Measurements from ENCODE around the gene PKP1.

The PKP1 gene

DNA sequence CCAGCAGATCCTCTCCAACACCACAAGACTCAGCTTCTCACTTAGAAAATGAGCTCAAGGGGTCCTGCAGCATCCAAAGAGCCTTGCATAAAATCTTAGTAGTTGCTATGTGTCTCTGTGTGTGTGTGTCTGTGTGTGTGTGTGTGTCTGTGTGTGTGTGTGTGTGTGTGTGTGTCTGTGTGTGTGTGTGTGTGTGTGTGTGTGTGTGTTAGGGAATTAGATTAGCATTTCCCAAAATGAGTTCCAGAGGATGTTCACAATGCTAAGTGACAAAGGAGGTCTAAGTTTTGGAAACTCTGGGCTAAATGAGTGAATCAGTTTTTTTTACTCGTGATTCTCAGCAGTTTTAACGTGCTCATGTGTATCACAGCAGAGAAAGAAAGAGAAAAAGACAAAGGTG, 63.7 kb downstream of the PKP1 start:
- Mint-ChIP-seq H3K27me3 (peaks cover 35% of the 10 kb centered on the region), H3K9me3 (no peaks in the 10 kb centered on the region), H3K27ac (ENCODE audit: low read depth) (no peak overlapping the region), H3K4me3 (no peak overlapping the region), H3K4me1 (no peaks in the 10 kb centered on the region), H3K36me3 (ENCODE audit: insufficient read depth) (peaks cover 3% of the 10 kb centered on the region)
- DNase-seq (ENCODE audit: low spot score in 2 of 2): no peak
- ATAC-seq (replicated peaks; ENCODE audit: extremely low read depth, poor library complexity, severe bottlenecking): no peak

DNA sequence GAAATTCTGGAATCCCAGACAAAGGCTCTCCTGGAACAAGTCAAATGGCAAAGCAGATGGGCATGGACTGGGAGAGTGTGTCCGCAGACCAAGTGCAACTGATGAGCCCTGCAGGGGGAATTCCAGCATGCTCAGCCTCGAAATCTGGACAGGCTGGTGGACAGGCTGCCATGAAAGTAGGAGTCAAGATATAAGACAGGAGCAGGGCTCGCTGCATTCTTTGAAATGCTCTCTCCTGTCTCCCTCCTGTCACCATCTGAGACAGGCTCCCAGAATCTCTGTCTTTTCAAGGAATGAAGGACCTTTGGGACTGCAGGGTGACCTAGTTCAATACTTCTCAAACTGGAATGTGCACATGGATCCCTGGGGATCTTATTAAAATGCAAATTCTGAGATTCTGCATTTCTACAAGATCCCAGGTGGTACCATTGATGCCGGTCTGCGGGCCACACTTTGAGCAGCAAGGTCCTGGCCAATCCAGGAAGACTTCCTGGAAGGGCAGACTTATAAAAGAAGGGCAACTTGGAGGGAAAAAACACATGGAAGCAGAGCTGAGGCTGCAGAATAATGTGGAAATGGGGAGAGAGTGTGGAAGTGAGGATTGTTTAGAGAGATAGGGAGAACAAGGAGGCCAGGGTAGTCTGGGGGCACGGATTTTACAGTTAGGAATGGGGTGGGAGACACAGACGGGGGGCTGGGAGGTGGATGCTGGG, 64.3 kb downstream of the PKP1 start:
- Mint-ChIP-seq H3K9me3 (no peaks in the 10 kb centered on the region), H3K4me3 (no peak overlapping the region), H3K4me1 (no peaks in the 10 kb centered on the region), H3K27me3 (peaks cover 36% of the 10 kb centered on the region), H3K27ac (ENCODE audit: low read depth) (no peak overlapping the region), H3K36me3 (ENCODE audit: insufficient read depth) (peaks cover 3% of the 10 kb centered on the region)
- no peak for ATAC-seq (replicated peaks; ENCODE audit: extremely low read depth, poor library complexity, severe bottlenecking)
- DNase-seq (ENCODE audit: low spot score in 2 of 2): no peak

- Mint-ChIP-seq H3K36me3 (ENCODE audit: insufficient read depth) (peaks cover 3% of the 10 kb centered on the region), H3K27me3 (peaks cover 36% of the 10 kb centered on the region), H3K4me1 (no peaks in the 10 kb centered on the region), H3K4me3 (no peak overlapping the region), H3K9me3 (no peaks in the 10 kb centered on the region), H3K27ac (ENCODE audit: low read depth) (no peak overlapping the region)
- no peak for DNase-seq (ENCODE audit: low spot score in 2 of 2)
- no peak for ATAC-seq (replicated peaks; ENCODE audit: extremely low read depth, poor library complexity, severe bottlenecking)
Measured at GRCh38 chr1:201348211-201348566, 64.9 kb downstream of the PKP1 start.

DNA sequence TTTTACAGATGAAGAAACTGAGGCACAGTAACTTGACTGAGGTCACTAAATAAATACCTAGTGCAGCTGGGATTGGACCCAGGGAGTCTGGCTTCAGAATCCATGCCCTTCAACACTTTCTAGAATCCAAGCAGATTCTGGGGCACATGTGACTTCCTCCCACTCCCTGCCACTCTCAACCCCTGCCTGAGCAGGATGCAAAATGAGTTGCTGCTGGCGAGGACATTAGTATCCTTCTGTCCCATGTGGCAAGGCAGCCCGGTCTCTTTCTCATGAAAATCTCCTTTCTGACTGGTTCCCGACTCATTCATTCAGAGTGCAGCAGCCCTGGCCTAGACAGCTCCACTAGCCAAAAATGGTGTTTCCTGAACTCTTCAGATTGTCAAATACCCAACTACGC, 65.8 kb downstream of the PKP1 start:
- Mint-ChIP-seq H3K27ac (ENCODE audit: low read depth) (no peak overlapping the region), H3K36me3 (ENCODE audit: insufficient read depth) (peaks cover 3% of the 10 kb centered on the region), H3K9me3 (no peaks in the 10 kb centered on the region), H3K27me3 (peaks cover 38% of the 10 kb centered on the region), H3K4me1 (no peaks in the 10 kb centered on the region), H3K4me3 (no peak overlapping the region)
- no peak for ATAC-seq (replicated peaks; ENCODE audit: extremely low read depth, poor library complexity, severe bottlenecking)
- DNase-seq (ENCODE audit: low spot score in 2 of 2): no peak

DNA sequence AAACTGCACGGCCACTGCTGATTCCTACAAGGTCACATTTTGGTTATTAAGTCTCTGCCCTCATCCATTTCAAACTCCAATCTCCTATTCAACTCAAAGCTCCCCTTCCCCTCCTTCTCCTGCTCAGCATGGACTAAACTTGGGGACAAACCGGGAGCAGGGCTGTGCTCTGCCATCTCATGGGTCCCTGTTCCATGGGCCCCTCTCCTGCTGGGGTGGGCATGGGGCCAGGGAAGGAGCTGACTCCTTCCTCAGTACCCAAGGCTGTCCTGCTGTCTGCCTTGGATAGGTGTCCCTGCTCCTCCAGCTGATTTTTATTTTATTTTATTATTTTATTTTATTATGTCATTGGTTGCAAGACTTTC, 67.0 kb downstream of the PKP1 start:
- peaks cover 49% of the 10 kb centered on the region for H3K27me3 Mint-ChIP-seq
- ATAC-seq (replicated peaks; ENCODE audit: extremely low read depth, poor library complexity, severe bottlenecking): no peak
- no peaks in the 10 kb centered on the region for H3K4me1 Mint-ChIP-seq
- H3K4me3 Mint-ChIP-seq: no peak overlapping the region
- no peaks in the 10 kb centered on the region for H3K9me3 Mint-ChIP-seq
- DNase-seq (ENCODE audit: low spot score in 2 of 2): no peak
- H3K27ac Mint-ChIP-seq (ENCODE audit: low read depth): no peak overlapping the region
- H3K36me3 Mint-ChIP-seq (ENCODE audit: insufficient read depth): no peaks in the 10 kb centered on the region

GRCh38 chr1:201350884-201351283, 67.6 kb downstream of the PKP1 start:
- Mint-ChIP-seq H3K36me3 (ENCODE audit: insufficient read depth) (no peaks in the 10 kb centered on the region), H3K4me3 (no peak overlapping the region), H3K27ac (ENCODE audit: low read depth) (no peak overlapping the region), H3K27me3 (peaks cover 55% of the 10 kb centered on the region), H3K9me3 (no peaks in the 10 kb centered on the region), H3K4me1 (no peaks in the 10 kb centered on the region)
- no peak for ATAC-seq (replicated peaks; ENCODE audit: extremely low read depth, poor library complexity, severe bottlenecking)
- DNase-seq (ENCODE audit: low spot score in 2 of 2): no peak

DNA sequence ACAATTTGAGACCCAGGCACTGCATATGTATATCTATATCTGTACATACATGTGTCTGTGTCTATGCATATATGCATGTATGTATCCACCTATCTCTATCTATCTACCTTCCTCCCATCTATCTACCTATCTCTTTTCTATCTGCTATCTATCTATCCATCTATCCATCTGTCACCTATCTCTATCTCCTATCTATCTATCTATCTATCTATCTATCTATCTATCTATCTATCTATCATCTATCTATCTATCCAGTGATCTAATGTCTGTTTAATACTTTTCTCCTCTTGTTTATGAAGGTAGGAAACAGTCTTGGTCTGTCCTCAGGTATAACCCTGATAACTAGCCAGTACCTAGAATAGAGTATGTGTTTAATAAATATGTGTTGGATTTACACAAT, 68.3 kb downstream of the PKP1 start:
- peaks cover 56% of the 10 kb centered on the region for H3K27me3 Mint-ChIP-seq
- H3K27ac Mint-ChIP-seq (ENCODE audit: low read depth): no peak overlapping the region
- no peak overlapping the region for H3K4me3 Mint-ChIP-seq
- no peaks in the 10 kb centered on the region for H3K36me3 Mint-ChIP-seq (ENCODE audit: insufficient read depth)
- DNase-seq (ENCODE audit: low spot score in 2 of 2) (no peak), ATAC-seq (replicated peaks; ENCODE audit: extremely low read depth, poor library complexity, severe bottlenecking) (no peak)
- H3K9me3 Mint-ChIP-seq: no peaks in the 10 kb centered on the region
- H3K4me1 Mint-ChIP-seq: no peaks in the 10 kb centered on the region

DNA sequence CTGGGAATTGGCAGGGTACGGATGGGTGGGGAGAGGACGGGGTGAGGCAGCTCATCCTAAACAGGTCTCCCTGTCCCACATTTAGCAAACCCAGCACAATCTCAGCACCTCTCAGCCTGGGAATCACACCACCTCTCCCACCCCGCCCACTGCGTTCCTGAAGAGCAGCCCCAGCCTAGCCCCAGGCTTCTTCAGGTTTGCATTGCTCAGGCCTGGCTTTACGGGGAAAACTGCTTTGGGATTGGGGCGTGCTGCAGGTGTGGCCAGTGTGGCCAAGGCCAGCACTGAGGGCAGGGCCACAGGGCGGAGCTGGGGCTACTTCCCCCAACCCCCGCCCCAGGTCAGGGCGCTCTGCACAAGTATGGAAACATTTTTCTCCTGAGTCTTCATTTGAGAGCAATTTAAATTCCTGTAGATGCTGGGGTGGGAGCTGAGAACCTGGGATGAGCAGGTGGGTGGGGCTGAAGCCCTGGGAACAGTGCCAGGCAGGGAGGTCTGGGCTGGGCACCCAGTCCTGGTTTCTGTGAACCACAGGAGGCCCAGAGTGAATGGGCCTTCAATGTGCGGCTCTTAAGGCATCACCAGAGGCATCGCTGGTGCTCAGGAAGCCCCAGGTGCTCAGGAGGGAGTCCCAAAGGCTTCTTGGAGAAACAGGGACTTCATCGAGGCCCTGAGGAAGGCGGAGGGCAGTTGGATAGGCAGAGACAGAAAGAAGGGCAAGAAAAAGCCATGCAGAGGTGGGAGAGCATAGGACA, 70.1 kb downstream of the PKP1 start:
- H3K27me3 Mint-ChIP-seq: peaks cover 58% of the 10 kb centered on the region
- H3K27ac Mint-ChIP-seq (ENCODE audit: low read depth): no peak overlapping the region
- no peaks in the 10 kb centered on the region for H3K9me3 Mint-ChIP-seq
- ATAC-seq (replicated peaks; ENCODE audit: extremely low read depth, poor library complexity, severe bottlenecking) (no peak), DNase-seq (ENCODE audit: low spot score in 2 of 2) (no peak)
- no peak overlapping the region for H3K4me3 Mint-ChIP-seq
- H3K36me3 Mint-ChIP-seq (ENCODE audit: insufficient read depth): no peaks in the 10 kb centered on the region
- no peaks in the 10 kb centered on the region for H3K4me1 Mint-ChIP-seq

- Mint-ChIP-seq H3K4me3 (no peak overlapping the region), H3K36me3 (ENCODE audit: insufficient read depth) (no peaks in the 10 kb centered on the region), H3K27ac (ENCODE audit: low read depth) (no peak overlapping the region), H3K4me1 (no peaks in the 10 kb centered on the region), H3K9me3 (no peaks in the 10 kb centered on the region), H3K27me3 (peaks cover 63% of the 10 kb centered on the region)
- ATAC-seq (replicated peaks; ENCODE audit: extremely low read depth, poor library complexity, severe bottlenecking) (no peak), DNase-seq (ENCODE audit: low spot score in 2 of 2) (no peak)
Measured at GRCh38 chr1:201354151-201354900, 71.0 kb downstream of the PKP1 start.

DNA sequence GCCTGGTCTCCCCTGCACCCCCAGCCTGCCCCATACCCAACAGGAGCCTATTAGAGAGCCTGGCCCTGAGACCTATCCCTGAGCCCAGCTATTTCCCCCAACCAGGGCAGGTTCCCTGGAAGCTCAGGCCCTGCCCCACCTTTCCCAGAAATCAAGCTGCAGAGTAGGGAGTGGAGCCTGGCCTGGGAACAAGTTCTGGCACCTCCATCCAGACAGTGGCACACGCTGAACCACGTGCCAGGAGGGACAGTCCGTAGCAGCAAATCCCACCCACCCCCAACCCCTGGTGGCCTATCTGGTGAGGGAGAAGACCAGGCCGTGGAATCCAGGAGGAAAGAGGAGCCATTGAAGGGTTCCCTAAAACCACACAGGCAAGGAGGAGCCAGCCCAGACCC, 71.6 kb downstream of the PKP1 start:
- DNase-seq (ENCODE audit: low spot score in 2 of 2) (no peak), ATAC-seq (replicated peaks; ENCODE audit: extremely low read depth, poor library complexity, severe bottlenecking) (no peak)
- Mint-ChIP-seq H3K4me3 (no peak overlapping the region), H3K9me3 (no peaks in the 10 kb centered on the region), H3K4me1 (no peaks in the 10 kb centered on the region), H3K27ac (ENCODE audit: low read depth) (no peak overlapping the region), H3K36me3 (ENCODE audit: insufficient read depth) (no peaks in the 10 kb centered on the region), H3K27me3 (peaks cover 58% of the 10 kb centered on the region)

DNA sequence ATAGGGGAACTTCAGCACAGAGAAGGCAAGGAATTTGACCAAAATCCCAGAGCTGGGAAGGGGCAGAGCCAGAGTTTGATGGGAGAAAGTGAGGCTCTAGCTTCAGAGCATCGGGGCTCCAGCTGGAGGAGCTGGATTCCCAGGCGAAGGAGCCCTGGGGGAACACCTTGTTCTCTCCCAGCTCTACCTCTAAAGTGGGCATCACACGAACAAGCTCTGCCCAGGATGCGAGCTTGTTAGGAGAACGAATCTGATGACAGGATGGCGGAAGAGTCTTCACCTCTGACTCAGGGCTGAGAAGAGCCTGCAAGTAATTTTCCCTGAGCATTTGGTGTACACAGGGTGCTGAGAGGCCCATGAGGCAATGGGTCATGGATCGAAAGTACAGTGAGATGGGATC, 72.2 kb downstream of the PKP1 start:
- peaks cover 57% of the 10 kb centered on the region for H3K27me3 Mint-ChIP-seq
- DNase-seq (ENCODE audit: low spot score in 2 of 2): no peak
- H3K4me3 Mint-ChIP-seq: no peak overlapping the region
- no peaks in the 10 kb centered on the region for H3K36me3 Mint-ChIP-seq (ENCODE audit: insufficient read depth)
- no peak for ATAC-seq (replicated peaks; ENCODE audit: extremely low read depth, poor library complexity, severe bottlenecking)
- H3K27ac Mint-ChIP-seq (ENCODE audit: low read depth): no peak overlapping the region
- H3K4me1 Mint-ChIP-seq: no peaks in the 10 kb centered on the region
- no peaks in the 10 kb centered on the region for H3K9me3 Mint-ChIP-seq

- Mint-ChIP-seq H3K27ac (ENCODE audit: low read depth) (no peak overlapping the region), H3K4me1 (no peaks in the 10 kb centered on the region), H3K27me3 (peaks cover 57% of the 10 kb centered on the region), H3K4me3 (no peak overlapping the region), H3K9me3 (no peaks in the 10 kb centered on the region), H3K36me3 (ENCODE audit: insufficient read depth) (no peaks in the 10 kb centered on the region)
- ATAC-seq (replicated peaks; ENCODE audit: extremely low read depth, poor library complexity, severe bottlenecking) (no peak), DNase-seq (ENCODE audit: low spot score in 2 of 2) (no peak)
Measured at GRCh38 chr1:201356236-201356635, 72.9 kb downstream of the PKP1 start.

- DNase-seq (ENCODE audit: low spot score in 2 of 2) (no peak), ATAC-seq (replicated peaks; ENCODE audit: extremely low read depth, poor library complexity, severe bottlenecking) (no peak)
- Mint-ChIP-seq H3K27ac (ENCODE audit: low read depth) (no peak overlapping the region), H3K36me3 (ENCODE audit: insufficient read depth) (no peaks in the 10 kb centered on the region), H3K4me1 (no peaks in the 10 kb centered on the region), H3K27me3 (peaks cover 57% of the 10 kb centered on the region), H3K9me3 (no peaks in the 10 kb centered on the region), H3K4me3 (no peak overlapping the region)
Measured at GRCh38 chr1:201356701-201357100, 73.4 kb downstream of the PKP1 start.

Measured in central memory CD8-positive, alpha-beta T cell (primary cell).